T-helper 1 cell treated with Interleukin-12 subunit alpha and Interleukin-12 subunit beta and Interleukin-4 antibody, amounts not matched to agents 30 μg/mL and 1 μg/mL, for 36 hours (primary cell): ENCODE measurements around the gene MAP4K2.

Source experiments
- H3K27ac Mint-ChIP-seq: one replicate; pipeline ENCODE4 v1.8.0; 2021; ENCODE audit warnings: mild to moderate bottlenecking, mixed read lengths
- H3K27me3 Mint-ChIP-seq: one replicate; pipeline ENCODE4 v1.8.0; 2021; ENCODE audit warnings: low read depth, mixed read lengths
- H3K36me3 Mint-ChIP-seq: one replicate; pipeline ENCODE4 v1.8.0; 2021; ENCODE audit warnings: low read depth, mixed read lengths
- H3K4me1 Mint-ChIP-seq: one replicate; pipeline ENCODE4 v1.8.0; 2021; ENCODE audit warnings: low read depth, mixed read lengths
- H3K4me3 Mint-ChIP-seq: one replicate; pipeline ENCODE4 v1.8.0; 2021; ENCODE audit warnings: mild to moderate bottlenecking, moderate library complexity, mixed read lengths
- H3K9me3 Mint-ChIP-seq: one replicate; pipeline ENCODE4 v1.8.0; 2021; ENCODE audit warnings: mixed read lengths

Gene MAP4K2

GRCh38 chr11:64794526-64794925 is 8.5 kb downstream of the MAP4K2 start:
- Mint-ChIP-seq H3K36me3 (peaks cover 15% of the 10 kb centered on the region), H3K4me3 (no peak overlapping the region)

GRCh38 chr11:64793271-64794160 is 9.5 kb downstream of the MAP4K2 start:
- H3K36me3 Mint-ChIP-seq = peaks cover 9% of the 10 kb centered on the region
- H3K27ac Mint-ChIP-seq = peak overlapping the region; percentile 47
- peaks cover 14% of the 10 kb centered on the region for H3K4me1 Mint-ChIP-seq
- H3K9me3 Mint-ChIP-seq = no peaks in the 10 kb centered on the region
- H3K27me3 Mint-ChIP-seq = no peaks in the 10 kb centered on the region
- H3K4me3 Mint-ChIP-seq = no peak overlapping the region

More at GRCh38 chr11:64794526-64794925, 8.5 kb downstream of the MAP4K2 start:
- Mint-ChIP-seq H3K9me3 (no peaks in the 10 kb centered on the region), H3K4me1 (peaks cover 17% of the 10 kb centered on the region), H3K27ac (no peak overlapping the region), H3K27me3 (no peaks in the 10 kb centered on the region)

DNA sequence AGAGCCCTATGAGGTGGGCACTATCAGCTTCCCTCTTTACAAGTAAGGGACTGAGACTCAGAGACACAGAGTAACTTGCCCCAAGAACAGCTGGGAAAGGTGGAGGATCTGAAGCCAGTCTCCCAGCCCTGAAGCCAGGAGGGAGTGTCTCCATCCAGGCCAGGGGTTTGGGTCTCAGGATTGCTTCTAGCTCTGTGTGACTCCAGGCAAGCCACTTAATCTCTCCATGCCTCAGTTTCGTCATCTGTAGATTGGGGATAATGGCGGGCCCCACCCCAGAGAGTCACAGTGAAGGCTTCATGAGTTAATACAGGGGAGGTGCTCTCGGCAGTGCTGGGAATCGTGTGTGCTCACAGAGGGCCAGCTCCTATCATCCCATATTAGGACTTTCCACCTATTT is 10.5 kb downstream of the MAP4K2 start:
- Mint-ChIP-seq H3K4me3 (no peak overlapping the region), H3K27me3 (no peaks in the 10 kb centered on the region), H3K27ac (peak overlapping the region; percentile 31), H3K9me3 (no peaks in the 10 kb centered on the region), H3K4me1 (peaks cover 16% of the 10 kb centered on the region), H3K36me3 (peaks cover 9% of the 10 kb centered on the region)

GRCh38 chr11:64791781-64792291 is 11.2 kb downstream of the MAP4K2 start:
- H3K4me1 Mint-ChIP-seq = peaks cover 17% of the 10 kb centered on the region
- H3K27ac Mint-ChIP-seq = no peak overlapping the region
- no peak overlapping the region for H3K4me3 Mint-ChIP-seq
- H3K27me3 Mint-ChIP-seq = no peaks in the 10 kb centered on the region
- peaks cover 9% of the 10 kb centered on the region for H3K36me3 Mint-ChIP-seq
- H3K9me3 Mint-ChIP-seq = no peaks in the 10 kb centered on the region

GRCh38 chr11:64790205-64791095 is 12.6 kb downstream of the MAP4K2 start:
- Mint-ChIP-seq H3K4me3 (no peak overlapping the region), H3K4me1 (peaks cover 17% of the 10 kb centered on the region), H3K27me3 (no peaks in the 10 kb centered on the region), H3K27ac (no peak overlapping the region), H3K9me3 (no peaks in the 10 kb centered on the region), H3K36me3 (peaks cover 9% of the 10 kb centered on the region)

GRCh38 chr11:64789331-64790204 is 13.4 kb downstream of the MAP4K2 start:
- no peak overlapping the region for H3K27ac Mint-ChIP-seq
- peaks cover 5% of the 10 kb centered on the region for H3K36me3 Mint-ChIP-seq
- no peaks in the 10 kb centered on the region for H3K27me3 Mint-ChIP-seq
- H3K9me3 Mint-ChIP-seq = no peaks in the 10 kb centered on the region
- H3K4me1 Mint-ChIP-seq = peaks cover 12% of the 10 kb centered on the region
- no peak overlapping the region for H3K4me3 Mint-ChIP-seq

DNA sequence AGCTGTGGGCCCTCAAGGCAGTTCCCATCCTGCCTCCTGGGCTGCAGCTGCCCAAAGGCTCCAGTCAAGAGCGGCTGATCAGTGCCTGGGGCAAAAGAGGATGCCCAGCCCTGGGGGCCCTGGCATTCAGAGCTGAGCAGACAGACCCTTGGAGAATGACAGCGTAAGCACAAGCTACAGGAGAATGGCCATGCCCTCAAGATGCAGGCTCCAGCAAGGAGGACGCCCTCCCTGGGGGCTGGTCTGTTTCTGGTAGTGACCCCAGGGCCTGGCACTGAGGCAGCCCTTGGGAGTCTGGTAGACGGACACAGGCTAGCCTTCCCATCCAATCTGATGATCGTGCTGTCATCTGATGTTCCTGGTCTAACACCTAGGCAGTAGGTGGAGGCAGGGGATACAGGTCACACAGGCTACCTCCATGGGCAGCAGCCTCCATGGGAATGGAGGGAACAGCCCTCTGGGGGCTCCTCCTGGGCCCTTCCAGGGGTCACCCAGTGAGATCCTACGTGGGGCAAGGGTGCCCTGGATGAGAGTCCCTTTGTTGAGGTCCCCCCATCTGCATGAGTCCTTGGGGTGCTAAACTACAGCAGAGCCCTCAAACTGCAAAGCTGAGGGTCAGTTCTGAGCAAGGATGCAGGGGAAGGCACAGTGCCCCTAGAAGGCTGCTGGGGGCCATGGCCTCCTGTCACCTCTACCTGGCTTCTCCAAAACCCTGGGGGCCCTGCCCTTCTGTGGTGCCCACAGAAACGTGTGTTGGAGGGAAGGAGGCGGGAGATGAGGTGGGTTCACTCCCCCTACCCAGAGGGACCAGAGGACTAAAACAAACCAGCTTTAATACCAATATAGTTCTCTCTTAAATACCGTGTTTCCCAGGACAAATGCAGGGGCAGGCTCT is 14.4 kb downstream of the MAP4K2 start:
- peaks cover 5% of the 10 kb centered on the region for H3K36me3 Mint-ChIP-seq
- no peaks in the 10 kb centered on the region for H3K27me3 Mint-ChIP-seq
- no peaks in the 10 kb centered on the region for H3K9me3 Mint-ChIP-seq
- peaks cover 6% of the 10 kb centered on the region for H3K4me1 Mint-ChIP-seq
- H3K4me3 Mint-ChIP-seq = no peak overlapping the region
- H3K27ac Mint-ChIP-seq = no peak overlapping the region

DNA sequence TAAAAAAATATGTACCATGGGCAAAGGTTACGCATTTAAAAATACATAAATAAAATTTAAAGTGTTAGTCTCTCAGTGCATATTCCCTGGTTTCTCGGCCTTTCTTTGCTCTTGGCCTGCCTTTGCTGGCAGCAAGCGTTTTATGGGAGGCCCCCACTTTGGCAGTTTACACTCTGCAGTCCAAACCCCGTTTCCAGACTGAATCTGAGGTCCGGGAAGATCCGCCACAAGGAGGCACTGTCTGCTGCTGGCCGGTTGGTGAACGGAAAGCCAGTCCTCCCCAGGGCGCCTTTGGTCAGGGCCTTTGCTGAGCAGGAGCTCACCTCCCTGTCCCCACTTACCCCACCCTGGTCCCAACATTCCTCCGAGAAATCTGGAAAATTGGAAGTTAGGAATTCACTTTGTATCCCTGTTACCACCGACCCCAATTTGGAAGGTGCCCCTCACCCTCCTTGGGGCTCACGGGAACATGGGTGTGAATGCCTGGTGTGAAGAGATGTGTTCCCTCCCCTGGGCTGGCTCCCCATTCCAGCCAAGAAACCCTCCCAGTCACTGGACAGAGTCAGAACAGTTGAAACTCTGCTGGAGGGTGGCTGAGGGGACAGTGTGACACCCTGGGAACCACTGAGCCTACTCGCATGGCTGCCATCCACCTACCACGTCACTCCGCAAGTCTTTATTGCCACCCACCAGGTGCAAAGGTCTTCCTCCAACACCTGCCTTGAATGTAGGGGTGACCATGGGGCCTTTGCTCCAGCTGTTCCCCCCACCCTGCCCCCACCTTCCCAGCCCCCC is 15.3 kb downstream of the MAP4K2 start:
- Mint-ChIP-seq H3K27ac (no peak overlapping the region), H3K4me1 (peaks cover 3% of the 10 kb centered on the region), H3K27me3 (no peaks in the 10 kb centered on the region), H3K9me3 (no peaks in the 10 kb centered on the region), H3K36me3 (peaks cover 5% of the 10 kb centered on the region), H3K4me3 (no peak overlapping the region)

GRCh38 chr11:64786308-64786707 is 16.7 kb downstream of the MAP4K2 start:
- H3K36me3 Mint-ChIP-seq = peaks cover 5% of the 10 kb centered on the region
- H3K4me1 Mint-ChIP-seq = peaks cover 3% of the 10 kb centered on the region
- H3K27ac Mint-ChIP-seq = no peak overlapping the region
- H3K9me3 Mint-ChIP-seq = no peaks in the 10 kb centered on the region
- no peak overlapping the region for H3K4me3 Mint-ChIP-seq
- H3K27me3 Mint-ChIP-seq = no peaks in the 10 kb centered on the region

DNA sequence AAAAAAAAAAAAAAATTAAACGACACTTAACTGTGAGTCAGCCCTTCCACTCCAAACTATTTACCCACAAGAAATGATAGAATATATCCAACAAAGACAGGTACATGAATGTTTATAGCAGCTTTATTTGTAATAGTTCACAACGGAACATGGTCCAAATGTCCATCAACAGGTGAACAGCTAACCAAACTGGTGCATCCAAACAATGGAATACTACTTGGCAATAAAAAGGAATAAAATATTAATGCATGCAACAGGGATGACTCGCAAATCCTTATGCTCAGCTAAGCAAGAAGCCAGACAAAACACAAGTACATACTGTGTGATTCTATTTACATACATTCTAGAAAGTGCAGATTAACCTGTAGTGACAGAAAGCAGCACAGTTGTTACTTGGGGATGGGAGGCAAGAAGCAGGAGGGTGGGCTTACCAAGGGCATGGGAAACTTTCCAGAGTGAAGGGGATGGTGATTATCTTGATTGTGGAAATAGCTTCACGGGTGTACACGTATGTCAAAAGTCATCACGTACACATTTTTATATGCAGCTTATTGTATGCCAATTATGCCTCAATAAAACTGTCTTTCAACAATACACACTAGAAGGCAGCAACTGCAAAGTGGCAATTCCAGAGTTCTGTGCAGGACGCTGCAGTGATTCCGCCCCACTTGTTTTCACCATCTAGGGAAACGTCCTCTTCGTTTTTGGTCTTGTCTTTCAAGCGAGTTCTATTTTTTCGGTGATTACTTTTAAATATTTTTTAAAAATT is 18.0 kb downstream of the MAP4K2 start:
- no peak overlapping the region for H3K4me3 Mint-ChIP-seq
- no peaks in the 10 kb centered on the region for H3K9me3 Mint-ChIP-seq
- H3K4me1 Mint-ChIP-seq = peaks cover 9% of the 10 kb centered on the region
- no peaks in the 10 kb centered on the region for H3K27me3 Mint-ChIP-seq
- H3K27ac Mint-ChIP-seq = no peak overlapping the region
- peaks cover under 1% of the 10 kb centered on the region for H3K36me3 Mint-ChIP-seq

DNA sequence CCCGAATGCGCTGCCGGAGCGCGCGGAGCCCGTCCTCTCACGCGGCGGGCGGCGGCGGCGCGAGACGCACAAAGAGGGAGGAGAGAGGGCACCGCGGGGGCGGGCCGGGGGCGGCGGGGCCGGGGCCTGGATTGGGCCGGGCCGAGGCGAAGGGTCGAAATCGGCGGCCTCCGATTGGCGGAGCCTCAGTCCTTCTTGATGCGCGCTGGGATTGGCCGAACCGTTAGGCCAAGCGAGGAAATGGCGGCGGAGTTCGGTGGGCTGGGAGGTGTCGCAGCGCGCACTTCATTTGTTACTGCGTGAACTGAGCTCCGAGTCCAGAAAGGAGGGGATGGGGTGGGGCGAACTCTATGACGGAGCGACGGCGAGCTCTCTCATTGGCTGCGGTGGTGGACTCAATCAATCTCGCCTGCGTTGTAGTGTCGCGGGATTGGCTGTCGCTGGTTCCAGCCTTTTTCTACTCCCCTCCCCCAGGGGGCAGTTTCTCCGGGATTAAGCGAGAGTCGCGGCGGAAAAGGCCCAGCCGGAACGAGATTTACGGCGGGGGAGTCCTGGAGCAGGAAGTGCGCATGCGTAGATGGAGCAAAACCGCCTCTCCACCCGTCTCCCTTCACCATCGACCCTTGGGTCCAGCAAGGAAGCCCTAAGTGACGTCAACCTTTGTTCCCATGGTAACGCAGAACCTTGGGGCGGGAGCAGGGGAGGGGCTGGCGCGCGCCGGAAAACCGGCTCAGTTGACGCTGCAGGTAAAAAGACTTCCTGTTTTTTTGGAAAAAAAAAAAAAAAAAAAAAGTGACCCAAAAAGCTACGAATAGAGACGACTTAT is 24.3 kb downstream of the MAP4K2 start, which contains the start of gene SF1:
SF1 (minus strand) TSS at position 70 of the 826 bp plus-strand sequence. CDS start 150 bp downstream, outside the sequence.
- Mint-ChIP-seq H3K4me1 (peaks cover 52% of the 10 kb centered on the region), H3K36me3 (peaks cover 37% of the 10 kb centered on the region), H3K27me3 (no peaks in the 10 kb centered on the region), H3K4me3 (peak within 1 kb of the TSS; percentile 92), H3K9me3 (no peaks in the 10 kb centered on the region), H3K27ac (peak within 1 kb of the TSS; percentile 98)
